HG03469 (cell line): ENCODE results near the gene CSMD2.

Experiments
- ATAC-seq: cut with Tn5 transposase; IDR thresholded peaks from one replicate; pipeline ENCODE4 v1.9.1; 2021; ENCODE audit warnings: mild to moderate bottlenecking, moderate library complexity, moderate number of reproducible peaks; ENCODE audit not compliant: unreplicated experiment

Gene CSMD2

DNA sequence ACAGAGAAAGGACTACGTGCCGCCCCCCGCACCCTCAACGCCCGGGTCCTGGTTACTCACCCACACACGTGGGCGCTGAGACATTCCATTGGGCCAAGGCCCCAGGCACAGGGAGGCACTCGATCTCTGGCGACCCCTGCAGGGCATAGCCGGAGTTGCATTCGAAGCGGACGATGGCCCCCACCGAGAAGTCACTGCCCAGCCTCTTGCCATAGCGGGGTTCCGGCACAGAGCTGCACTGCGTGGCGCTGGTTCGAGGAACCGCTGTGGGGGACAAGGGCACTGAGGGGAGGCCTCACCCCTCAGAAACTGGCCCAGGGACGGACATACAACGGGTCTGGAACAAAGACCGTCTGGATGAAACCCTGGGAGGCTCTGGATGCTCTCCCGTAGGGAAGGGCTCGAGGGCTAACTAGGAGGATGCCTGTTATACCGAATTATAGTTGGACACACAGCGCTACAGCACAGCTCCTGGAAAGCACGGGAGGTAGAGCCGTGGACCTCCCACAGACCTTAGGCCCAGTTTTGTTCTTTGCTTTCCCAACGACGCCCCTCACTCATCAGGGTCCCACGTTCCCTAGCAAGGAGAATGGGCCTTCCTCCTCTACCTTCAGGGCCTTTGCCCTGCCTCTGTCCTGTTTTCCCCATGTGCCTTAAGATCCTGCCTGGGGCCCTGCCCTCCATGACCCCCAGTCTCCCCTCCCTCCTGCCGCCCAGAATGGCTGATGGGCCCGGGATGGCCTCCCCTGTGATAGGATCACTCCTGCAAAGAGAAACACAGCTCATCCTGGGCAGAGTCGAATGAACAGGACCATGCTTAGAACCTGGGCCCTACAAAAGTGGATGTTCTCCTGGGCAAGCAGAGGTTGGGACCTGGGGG, 539.8 kb downstream of the CSMD2 start:
- no peak for ATAC-seq

DNA sequence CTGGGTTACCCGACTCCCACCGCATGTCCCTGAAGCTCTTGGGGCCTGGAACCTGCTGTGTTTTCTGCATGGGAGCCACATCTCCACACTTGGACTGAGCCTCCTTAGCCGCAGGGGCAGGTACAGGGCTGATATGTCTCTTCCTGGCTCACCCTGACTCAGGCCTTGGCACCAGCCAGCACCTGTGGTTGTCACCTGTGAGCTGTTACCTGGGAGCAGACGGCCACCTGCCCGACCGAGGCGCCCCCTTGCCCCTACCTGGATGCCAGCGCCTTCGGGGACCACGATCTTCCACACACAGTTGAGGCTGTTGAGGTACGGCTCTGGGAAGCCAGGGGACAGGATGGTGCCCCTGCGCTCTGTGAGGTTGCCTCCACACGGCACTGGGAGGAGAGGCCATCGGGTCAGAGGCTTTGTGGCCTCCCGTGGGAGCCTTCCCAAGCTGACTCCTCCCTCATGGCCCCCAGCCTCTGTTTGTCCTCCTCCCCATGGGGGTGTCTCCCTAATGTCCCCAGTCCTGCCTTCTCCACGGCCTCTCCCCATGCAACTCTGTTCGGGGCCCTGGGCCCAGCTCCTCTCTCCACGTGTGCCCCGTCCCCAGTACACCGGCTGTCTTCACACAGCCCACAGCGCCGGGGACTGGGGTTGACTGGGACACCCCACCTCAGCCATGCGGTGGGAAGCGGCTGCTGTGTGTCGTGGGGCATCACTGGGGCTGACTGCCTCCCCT, 540.6 kb downstream of the CSMD2 start:
- ATAC-seq: no peak

DNA sequence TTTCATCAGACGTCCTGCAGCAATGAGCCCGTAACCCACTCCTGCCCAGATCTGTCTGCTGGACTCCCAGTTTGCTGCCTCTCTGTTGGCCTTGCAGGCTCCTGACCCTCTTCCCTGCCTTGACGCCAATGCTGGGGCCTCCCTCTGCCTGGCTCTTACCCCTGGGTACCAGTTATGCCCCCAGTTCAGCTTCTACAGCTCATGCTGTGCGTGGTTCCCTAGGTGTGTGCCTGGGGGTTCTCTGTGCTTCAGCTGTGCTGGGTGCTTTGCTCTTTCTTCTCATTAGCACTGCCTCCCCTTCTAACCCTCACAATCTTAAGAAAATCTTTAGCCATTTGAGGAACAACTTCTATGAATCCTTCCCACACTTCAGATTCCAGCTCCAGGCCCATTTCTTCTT, 541.2 kb downstream of the CSMD2 start:
- no peak for ATAC-seq

DNA sequence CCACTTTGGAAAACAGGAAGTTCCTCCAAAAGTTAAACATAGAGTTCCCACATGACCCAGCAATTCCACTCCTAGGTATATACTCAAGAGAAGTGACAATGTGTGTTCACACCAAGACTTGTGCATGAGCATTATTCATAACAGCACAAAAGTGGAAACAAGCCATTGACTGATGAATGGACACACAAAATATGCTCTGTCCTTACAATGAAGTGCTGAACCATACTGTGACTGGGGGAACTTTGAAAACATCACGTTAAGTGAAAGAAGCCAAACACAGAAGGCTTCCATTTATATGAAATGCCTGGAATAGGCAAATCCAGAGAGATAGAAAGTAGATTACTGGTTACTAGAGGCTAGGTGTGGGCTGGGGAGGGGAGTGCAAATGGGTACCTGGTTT, 542.3 kb downstream of the CSMD2 start:
- no peak for ATAC-seq

DNA sequence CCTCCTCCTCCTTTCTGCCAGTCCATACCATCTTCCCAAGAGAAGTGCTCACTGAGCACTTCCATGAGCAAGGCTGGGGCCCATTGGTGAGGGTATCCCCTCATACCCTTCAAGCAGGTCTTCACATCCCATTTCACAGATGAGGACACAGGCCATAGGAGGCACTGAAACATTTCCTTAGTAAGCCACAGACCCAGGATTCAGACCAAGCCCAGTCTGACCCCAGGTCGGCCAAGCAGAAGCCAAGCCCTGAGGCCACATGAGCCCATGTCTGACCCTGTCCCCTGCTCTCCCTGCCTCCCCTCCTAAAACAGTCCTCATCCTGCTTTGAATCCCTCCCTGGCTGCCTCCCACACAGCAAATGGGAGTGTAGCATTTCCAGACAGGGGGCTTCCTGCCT, 546.4 kb downstream of the CSMD2 start:
- ATAC-seq: no peak

DNA sequence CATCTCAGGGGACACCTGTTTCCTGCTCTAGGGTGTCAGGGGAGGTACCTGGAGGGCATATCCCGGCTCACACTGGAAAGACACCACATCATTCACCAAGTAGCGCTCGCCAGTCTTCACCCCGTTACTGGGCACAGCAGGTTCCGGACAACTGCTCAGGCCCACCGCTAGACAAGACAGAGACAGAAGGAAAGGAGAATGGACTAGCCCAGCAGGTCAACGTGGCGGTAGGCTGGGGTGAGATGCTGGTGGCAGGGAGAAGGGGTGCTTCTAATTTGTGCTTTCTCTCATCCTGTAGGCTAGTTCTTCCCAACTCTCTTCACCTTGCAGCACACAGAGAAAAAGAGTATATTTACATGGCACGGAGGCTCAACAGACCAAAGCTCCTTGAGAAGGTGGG, 547.6 kb downstream of the CSMD2 start:
- no peak for ATAC-seq

DNA sequence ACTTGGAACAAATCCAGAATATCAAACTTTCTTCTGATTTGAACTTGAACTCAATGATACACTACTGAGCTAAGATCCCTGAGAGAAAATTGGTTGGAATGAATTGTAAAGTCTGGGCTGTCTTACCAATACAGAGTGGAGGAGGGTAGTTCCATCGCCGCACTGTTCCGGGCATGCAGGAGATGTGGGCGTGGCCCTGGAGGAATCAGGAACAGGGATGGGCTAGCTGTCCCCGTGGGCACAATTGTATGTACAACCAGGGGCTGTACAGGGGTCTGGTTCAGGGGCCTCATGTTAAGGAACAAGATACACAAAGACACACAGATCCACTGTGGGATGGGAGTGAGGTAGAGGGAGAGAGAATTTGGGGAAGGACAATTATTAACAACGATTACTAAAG, 548.2 kb downstream of the CSMD2 start:
- ATAC-seq: no peak

DNA sequence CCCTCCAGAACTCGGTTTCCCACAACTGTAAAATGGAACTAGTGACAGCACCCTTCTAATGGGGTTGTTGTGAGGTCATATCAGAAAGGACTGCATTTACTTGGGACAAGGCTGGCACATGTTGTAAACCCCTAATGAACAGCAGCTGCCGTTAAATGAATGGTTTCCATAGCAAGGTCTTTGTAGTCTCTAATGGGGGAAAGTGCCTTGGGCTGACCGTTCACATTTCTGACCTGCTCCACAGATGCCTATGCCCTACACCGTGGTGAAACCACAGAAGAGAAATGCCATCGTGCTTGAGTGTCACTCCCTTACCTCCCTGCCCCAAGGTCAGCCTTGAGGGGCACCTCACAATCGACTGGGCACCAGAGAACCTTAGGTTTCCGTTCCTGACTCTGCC, 549.5 kb downstream of the CSMD2 start:
- ATAC-seq: no peak

DNA sequence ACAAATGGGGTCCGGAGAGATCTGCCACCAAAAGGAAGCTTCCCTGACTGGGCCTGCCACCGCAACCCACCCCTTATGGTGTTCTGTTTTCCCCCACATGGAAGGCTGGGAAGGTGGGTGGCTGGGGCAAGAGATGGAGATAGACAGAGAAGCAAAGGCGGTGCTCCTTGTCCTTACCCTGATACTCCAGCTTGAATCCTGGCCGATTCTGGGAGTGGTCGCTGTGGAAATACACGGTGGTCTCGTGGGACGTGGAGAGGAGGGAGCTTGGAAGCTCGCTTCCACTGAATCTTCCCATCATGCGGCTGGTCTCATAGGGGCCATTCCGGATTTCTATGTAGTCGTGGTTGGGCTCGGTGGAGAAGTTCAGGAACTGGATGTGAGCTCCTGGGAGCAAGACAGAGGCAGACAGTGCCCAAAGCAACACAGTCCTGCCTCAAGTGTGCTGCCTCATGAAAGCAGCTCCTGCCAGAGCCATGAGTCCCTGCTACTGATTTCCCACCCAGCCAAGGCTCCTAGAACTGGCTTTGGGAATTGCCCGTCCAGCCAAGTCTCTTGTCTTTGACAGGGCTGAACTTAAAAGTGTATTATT, 554.1 kb downstream of the CSMD2 start:
- ATAC-seq: no peak

DNA sequence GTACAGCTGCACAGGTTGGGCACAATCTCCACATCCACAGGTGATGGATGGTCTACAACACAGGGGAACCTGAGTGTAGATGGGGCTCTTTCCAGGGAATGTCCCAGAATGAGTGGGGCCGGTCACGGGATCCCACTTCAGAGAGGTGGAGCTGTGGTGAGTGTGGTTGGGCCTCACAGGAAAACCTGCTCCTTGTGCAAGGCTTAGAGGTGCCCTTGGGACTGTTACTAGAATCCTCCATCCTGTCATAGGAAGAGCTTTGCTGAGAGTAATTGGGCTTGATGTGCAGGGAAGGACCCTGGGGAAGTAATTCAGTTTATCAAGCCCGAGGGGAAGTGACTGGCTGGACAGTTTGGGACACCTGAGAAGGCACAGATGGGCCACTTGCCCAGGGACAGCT, 554.6 kb downstream of the CSMD2 start:
- no peak for ATAC-seq

DNA sequence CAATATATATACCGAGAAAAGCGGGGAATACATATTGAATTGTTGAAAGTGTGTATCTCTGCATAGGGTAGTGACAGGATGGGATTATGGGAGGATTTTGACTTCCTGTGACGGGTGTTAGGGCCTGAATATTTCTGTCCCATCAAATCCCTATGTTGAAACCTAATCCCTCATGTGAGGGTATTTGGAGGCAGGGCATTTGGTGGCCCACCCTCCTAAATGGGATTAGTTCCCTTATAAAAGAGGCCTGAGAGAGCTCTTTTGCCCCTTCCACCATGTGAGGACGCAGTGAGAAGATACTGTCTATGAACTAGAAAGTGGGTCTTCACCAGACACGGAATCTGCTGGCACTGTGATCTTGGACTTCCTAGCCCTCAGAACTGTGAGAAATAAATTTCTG, 555.3 kb downstream of the CSMD2 start:
- ATAC-seq: no peak

DNA sequence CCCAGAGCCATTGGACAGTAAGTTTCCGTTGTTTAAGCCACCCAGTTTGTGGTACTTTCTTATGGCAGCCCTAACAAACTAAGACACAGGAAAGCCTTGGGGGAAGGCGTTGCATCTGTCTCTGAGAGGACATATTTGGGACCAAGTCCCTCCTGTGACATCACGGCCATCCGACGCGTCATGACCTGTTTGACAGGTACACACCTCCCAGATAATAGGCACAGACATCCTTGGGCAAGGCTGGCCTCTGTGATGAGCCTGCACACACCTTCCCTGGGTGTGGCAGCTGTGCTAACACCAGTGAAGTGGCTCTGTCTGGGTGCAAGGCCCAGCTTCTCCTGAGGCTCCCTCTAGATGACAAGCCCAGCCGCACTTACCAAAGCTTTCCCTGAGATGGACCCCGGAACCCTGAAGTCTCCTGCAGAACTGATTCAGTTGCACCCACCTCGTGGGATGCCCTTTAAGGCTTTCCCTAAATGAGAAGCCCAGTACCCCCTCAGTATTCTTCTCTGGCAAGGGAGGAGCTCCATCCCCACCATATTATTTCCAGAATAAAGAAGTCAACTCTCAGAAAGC, 556.1 kb downstream of the CSMD2 start:
- no peak for ATAC-seq

DNA sequence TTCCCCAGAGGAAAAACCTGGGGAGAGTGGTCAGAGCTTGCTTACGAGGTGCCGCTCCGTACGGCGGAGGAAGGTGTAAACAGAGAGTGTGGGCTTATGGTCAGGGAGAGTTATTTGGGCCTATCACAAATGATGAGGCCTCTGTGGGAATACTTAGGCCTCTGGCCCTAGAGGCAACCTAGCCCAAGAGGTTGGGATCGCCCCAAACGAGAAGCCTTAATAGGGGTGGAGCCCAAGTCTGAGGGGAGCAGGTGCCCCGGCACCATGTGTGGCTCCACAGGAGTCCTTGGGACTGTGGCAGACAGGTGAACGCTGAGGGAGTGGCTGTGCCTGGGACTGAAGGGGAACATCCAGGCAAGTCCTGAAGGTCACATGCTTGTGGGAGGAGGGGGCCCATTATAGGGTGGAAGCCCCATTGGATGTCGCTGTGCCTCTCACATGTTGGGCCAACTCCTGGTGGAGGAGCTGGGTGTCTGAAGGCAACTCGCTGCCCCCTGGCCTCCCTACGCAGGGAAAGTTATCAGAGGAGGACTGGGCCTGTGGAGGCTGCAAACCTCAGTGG, 557.5 kb downstream of the CSMD2 start:
- no peak for ATAC-seq

DNA sequence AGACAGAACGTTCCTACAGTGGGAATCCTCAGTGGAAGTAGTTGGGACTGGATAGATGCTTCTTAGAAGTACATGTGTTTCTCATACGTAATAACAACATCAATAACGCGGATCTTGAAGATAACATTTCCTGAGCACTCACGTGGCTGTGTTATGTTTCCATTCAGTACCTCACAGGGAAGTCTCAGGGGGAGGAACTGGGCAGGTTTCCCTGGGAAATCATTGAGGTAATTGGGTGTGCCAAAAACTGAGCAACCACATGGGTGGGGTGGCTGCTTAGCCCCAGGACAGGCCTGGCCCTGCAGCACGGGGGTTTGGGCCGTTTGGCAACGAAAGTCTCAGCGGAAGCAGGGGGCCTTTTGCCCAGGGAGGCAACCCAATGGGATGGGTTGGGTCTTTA, 558.8 kb downstream of the CSMD2 start:
- ATAC-seq: no peak

DNA sequence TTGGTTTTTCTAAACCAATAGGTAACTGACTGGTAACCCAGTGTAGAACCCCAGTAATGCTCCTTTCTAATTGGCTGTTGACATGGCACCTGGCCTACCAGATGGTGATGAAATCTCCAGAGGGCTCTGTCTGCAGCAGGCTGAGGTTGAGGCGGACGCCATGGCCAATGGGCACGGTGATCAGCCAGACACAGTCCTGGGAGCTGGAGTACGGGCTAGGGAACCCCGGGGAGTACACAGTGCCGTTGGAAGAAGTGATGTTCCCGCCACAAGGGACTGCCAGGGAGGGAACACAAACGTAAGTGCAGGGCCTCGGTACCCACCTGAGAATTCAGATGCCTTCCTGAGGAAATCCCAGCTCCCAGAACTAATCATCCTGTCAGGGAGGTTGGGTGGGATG, 562.8 kb downstream of the CSMD2 start:
- ATAC-seq: no peak

DNA sequence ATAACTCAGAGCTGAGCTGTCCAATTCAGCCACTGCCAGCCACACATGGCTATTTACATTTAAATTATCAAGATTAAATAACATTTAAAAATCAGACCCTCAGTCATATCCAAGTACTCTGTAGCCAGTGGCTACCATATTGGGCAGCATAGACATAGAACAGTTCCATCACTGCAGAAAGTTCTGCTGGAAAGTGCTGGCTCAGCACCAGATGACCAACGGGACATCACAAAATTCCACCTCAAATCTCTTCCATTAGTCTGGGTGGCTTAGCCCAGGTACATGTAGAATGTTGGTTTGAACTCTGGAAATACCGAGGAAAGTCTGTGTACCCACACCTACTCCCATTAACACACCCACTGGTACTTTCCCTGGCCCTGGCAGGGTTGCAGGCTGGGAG, 563.3 kb downstream of the CSMD2 start:
- ATAC-seq: no peak

DNA sequence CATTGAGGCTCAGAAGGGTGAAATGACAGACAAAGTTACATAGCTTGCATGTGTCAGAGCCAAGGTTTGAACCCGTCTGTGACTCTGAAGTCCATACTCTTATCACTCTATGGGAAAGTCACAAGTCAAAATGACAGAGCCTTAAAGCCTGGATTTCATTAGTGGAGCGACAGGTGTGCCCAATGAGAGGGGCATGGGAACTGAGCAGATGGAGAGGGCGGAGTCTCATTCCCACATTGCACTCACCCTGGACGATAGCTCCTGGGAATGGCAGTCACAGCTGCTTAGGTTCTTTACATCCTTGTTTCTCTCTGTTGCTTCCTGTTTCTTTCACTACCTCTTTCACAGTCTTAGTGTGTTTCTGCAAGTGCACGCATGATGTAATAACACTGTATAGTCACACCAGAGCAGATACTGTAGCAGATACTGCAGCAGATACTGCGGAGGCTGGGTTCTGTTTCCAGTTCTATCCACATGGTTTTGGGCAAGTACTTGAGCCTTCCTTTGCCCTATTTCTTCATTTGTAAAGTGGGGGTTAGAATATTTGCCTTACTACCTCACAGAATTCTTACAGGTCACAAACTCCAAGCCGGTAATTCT, 565.4 kb downstream of the CSMD2 start:
- ATAC-seq: no peak

DNA sequence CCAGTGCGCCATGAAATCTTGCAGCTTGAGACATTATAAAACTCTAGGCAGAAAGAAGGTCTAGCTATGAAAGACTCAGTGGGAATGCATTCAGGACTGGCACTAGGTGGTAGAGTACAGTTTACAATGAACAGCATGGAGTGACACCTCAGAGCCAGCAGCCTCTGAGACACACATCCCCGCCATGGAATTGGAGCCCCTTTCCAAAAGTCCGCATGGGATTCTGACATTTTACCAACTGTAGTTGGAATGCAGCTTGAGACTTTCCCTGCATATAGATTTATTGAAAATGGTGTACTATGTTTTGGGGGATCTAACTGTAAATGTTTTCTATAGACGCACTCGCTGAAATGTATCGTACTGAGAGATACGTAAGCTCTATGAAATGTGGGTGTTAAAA, 576.3 kb downstream of the CSMD2 start:
- no peak for ATAC-seq

DNA sequence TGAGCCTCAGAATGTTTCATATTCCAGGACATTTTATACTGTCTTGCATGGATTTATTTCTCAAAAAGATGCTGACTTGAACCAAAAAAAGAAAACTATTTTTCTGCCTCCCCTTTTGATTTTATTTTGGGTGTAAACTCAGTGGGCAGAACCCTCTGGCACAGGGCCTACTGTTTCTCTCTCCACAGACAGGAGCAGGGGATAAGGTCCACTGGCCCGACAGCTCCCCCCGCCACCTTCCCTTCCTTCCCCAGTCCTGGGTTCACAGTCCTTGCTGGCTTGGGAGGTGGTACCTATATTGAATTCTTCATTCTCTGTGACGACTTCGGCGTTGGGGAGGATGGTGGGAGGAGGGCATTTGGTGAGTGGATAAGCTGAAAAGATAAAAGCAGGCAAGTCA, 578.2 kb downstream of the CSMD2 start:
- ATAC-seq: no peak

DNA sequence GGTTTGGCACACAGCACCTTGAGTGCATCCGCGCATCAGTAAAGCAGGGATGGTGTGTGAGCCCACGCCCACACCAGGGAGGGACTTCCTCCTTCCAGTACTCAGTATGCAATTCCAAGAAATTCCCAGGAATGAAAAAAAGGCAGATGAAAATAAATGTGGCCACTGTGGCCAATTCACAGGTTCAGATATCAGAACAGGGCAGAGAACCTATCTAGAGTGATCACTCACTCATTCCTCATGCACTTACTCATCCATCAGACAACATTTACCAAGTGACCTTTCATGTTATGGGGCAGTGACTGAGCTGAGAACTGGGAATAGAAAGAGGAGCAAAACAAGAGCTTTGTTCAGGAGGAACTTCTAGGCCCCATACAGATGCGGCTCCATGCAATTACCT, 578.9 kb downstream of the CSMD2 start:
- no peak for ATAC-seq

DNA sequence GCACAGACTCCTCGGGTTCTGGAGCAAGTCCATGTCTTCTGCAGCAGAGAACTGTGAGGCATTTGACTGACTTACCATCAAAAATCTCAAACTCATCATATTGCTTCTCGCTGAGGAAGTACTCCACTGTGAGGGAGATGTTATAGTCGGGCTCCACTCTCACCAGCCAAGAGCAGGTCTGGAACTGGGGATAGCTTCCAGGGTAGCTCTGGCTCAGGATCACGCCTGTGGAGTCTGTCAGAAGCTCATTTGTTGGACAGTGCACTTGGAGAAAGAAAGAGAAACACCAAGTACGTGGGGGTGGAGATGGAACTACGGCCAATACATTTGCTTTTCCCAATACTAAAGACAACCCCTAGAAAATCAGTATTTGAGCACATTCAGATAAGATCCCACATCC, 581.5 kb downstream of the CSMD2 start:
- no peak for ATAC-seq
